Tibial artery (tissue), 4 donors: ENCODE data around the gene KCNH2.

Experiments used
- DNase-seq, 2 donors: peaks; one replicate each; pipeline ENCODE4 v3.0.0-alpha.2; 2019
- H3K27ac ChIP-seq, 2 donors: fragments of 200-600 bp; sonication (generic) in 1 of 2; 1 replicate in 1 of 2; 2 replicates in 1 of 2; pipeline ENCODE4 v1.5.1; 2018 to 2019; ENCODE audit warnings: mild to moderate bottlenecking in 1 of 2
- H3K27me3 ChIP-seq, 2 donors: fragments of 200-600 bp; sonication (generic) in 1 of 2; one replicate each; pipeline versions ENCODE4 v1.5.1 to v1.6.0; 2016 to 2019
- H3K36me3 ChIP-seq, 3 donors: fragments of 200-600 bp; sonication (generic) in 2 of 3; one replicate each; pipeline ENCODE4 v1.5.1; 2016 to 2019; ENCODE audit warnings: mild to moderate bottlenecking in 2 of 3
- H3K4me1 ChIP-seq, 4 donors: fragments of 200-600 bp; sonication (generic) in 2 of 4; 1 replicate in 3 of 4; 2 replicates in 1 of 4; pipeline ENCODE4 v1.5.1; 2016 to 2019
- H3K4me3 ChIP-seq, 2 donors: fragments of 200-600 bp; sonication (generic) in 1 of 2; 1 replicate in 1 of 2; 2 replicates in 1 of 2; pipeline ENCODE4 v1.5.1; 2018 to 2019; ENCODE audit warnings: mild to moderate bottlenecking in 2 of 2
- H3K9me3 ChIP-seq, 3 donors: fragments of 200-600 bp; sonication (generic) in 1 of 3; one replicate each; pipeline ENCODE4 v1.5.1; 2016 to 2019
- intact Hi-C: fragments of 100-400 bp; cut with DNase I; formaldehyde crosslinking; loops from one replicate; pipeline ENCODE4 v1.15.0; 2023; ENCODE audit warnings: low total_unique reads
- TF ChIP-seq, protein P1 (sequence below), 2 experiments: fragments of 200-600 bp in 1 of 2; fragments of 450-650 bp in 1 of 2; IDR thresholded peaks; one replicate each; pipeline ENCODE4 v1.5.1; 2017 to 2019; ENCODE audit warnings: antibody characterized with exemption in 2 of 2, mild to moderate bottlenecking in 1 of 2, moderate library complexity in 1 of 2

Gene KCNH2

DNA sequence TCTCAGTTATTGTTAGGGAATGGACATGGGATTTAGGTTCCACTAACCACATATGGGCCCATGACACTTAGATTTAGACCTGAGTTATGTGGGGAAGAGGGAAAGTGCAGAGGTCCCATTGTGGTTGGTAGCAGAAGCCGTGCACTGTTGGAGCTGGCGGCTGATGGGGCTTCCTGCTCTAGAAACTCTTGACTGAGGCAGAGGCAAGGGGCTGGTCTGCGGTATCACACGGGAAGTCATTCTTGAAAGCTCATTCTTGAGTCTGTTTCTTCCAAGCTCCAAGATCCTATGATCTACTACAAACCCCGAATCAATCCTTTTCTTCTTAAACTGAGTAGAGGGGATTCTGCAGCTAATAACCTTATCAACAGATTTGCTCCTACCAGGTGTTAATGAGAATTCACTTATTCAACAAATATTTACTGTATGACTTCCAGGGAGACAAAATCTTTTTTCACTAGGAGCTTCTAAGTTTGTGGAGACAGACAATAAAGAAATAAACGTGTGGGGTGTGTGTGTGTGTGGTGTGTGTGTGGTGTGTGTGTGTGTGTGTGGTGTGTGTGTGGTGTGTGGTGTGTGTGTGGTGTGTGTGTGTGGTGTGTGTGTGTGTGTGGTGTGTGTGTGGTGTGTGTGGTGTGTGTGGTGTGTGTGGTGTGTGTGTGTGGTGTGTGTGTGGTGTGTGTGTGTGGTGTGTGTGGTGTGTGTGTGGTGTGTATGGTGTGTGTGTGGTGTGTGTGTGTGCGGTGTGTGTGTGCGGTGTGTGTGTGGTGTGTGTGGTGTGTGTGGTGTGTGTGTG, 68.7 kb downstream of the KCNH2 start:
- Histone ChIP-seq H3K4me1 (peaks cover 0 to 3% (median 1%) of the 10 kb centered on the region in 4 donors), H3K27ac (no peak overlapping the region), H3K4me3 (no peak overlapping the region), H3K9me3 (no peaks in the 10 kb centered on the region), H3K27me3 (peaks cover 0 to 31% of the 10 kb centered on the region in 2 donors), H3K36me3 (no peaks in the 10 kb centered on the region)
- DNase-seq, result no peak
- intact Hi-C loops, result no loop called here
- TF ChIP-seq, protein P1, sequence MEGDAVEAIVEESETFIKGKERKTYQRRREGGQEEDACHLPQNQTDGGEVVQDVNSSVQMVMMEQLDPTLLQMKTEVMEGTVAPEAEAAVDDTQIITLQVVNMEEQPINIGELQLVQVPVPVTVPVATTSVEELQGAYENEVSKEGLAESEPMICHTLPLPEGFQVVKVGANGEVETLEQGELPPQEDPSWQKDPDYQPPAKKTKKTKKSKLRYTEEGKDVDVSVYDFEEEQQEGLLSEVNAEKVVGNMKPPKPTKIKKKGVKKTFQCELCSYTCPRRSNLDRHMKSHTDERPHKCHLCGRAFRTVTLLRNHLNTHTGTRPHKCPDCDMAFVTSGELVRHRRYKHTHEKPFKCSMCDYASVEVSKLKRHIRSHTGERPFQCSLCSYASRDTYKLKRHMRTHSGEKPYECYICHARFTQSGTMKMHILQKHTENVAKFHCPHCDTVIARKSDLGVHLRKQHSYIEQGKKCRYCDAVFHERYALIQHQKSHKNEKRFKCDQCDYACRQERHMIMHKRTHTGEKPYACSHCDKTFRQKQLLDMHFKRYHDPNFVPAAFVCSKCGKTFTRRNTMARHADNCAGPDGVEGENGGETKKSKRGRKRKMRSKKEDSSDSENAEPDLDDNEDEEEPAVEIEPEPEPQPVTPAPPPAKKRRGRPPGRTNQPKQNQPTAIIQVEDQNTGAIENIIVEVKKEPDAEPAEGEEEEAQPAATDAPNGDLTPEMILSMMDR (IDR thresholded peaks at IDR 0.05), result no peak

DNA sequence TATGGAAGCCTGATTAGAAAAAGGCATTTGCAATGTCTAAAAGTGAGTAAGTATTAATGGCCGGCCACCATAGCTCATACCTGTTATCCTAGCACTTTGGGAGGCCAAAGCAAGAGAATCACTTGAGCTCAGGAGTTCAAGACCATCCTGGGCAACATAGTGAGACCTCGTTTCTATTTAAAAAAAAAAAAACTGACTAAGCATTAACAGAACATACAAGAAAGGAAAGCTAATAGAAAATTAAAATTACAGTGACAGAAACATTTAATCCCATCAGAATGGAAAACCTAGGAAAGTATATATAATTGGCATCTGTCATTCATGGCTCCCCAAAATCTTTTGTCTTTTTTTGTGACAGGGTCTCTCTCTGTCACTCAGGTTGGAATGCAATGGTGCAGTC, 69.9 kb downstream of the KCNH2 start:
- H3K27ac ChIP-seq, result no peak overlapping the region
- H3K4me3 ChIP-seq, result no peak overlapping the region
- TF ChIP-seq, protein P1 (IDR thresholded peaks at IDR 0.05), result no peak
- no peaks in the 10 kb centered on the region for H3K9me3 ChIP-seq
- H3K36me3 ChIP-seq, result no peaks in the 10 kb centered on the region
- peaks cover 0 to 15% (median 8%) of the 10 kb centered on the region in 4 donors for H3K4me1 ChIP-seq
- intact Hi-C loops, result no loop called here
- H3K27me3 ChIP-seq, result peaks cover 0 to 26% of the 10 kb centered on the region in 2 donors
- DNase-seq, result no peak

DNA sequence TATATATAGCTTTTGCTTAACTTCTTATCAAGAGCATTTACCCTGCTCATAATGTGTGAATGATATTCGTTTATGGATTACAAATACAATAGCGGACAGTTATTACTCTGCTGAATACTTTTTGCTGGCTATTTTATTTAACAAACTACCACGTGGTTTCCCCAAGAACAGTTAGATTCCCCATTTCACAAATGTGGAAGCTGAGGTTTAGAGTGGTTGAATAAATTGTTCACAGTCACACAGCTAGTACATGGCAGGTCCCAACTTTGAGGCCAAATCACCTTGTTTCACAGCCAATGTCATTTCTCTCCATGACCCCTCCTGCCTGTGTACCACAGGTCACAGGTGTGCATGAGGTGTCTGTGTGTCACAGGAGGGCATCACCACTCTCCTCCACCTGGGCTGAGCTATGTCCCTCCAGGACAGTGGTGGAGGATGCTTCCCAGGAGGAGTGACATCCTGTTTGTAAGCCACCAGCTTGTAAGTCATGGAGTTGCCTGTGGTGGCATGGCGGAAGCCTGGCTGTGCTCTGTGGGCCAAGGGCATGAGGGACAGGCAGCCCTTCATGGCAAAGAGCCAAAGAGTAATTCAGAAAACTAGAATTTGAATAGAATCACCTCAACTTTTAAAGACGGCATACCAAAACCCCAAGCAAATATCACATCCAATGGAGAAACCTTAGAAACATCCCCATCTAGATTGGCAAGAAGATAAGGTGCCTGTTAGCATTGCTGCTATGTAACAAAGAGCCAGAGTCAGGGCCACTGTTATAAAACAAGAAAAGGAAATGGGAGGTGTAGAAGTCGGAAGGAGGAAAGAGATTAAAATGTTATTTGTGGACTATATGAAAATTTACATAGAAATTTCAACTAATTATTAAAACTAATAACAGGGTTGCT, 73.9 kb downstream of the KCNH2 start:
- intact Hi-C loops, result loop anchor here (5.0 kb wide), 1 partner anchor 203 kb away; no protein-coding TSS in a partner anchor
- Histone ChIP-seq H3K27me3 (peaks cover 0 to 5% of the 10 kb centered on the region in 2 donors), H3K27ac (peak overlapping the region in 1 of 2 donors; percentile 42)

DNA sequence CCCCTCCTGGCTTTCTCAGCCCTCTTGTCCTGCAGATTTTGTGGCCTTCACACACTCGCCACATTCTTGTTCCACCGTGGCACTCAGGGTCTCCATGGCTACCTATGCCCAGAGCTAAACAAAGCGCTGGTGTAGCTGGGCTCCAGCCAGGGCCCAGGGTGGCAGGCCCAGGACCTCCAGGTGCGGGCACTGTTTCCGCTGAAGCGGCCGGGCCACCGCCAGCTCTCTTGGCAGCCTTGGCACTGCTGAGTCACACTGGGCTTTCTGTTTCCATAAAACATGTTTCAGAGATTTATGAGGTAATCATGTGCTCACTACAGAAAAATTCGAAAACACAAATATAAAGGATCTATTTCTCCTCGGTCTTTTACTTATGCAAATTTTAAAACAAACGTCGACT, 74.5 kb downstream of the KCNH2 start:
- TF ChIP-seq, protein P1 (IDR thresholded peaks at IDR 0.05), result no peak
- peaks cover 0 to 15% (median 9%) of the 10 kb centered on the region in 4 donors for H3K4me1 ChIP-seq
- H3K4me3 ChIP-seq, result no peak overlapping the region
- H3K27ac ChIP-seq, result peak overlapping the region in 1 of 2 donors; percentile 42
- no peaks in the 10 kb centered on the region for H3K9me3 ChIP-seq
- no peak for DNase-seq
- H3K36me3 ChIP-seq, result no peaks in the 10 kb centered on the region
- H3K27me3 ChIP-seq, result no peaks in the 10 kb centered on the region
- intact Hi-C loops, result loop anchor here (5.0 kb wide), 1 partner anchor 204 kb away; no protein-coding TSS in a partner anchor

More for the DNA sequence above, 73.9 kb downstream of the KCNH2 start:
- TF ChIP-seq, protein P1 (IDR thresholded peaks at IDR 0.05), result no peak
- no peaks in the 10 kb centered on the region for H3K36me3 ChIP-seq
- H3K4me3 ChIP-seq, result no peak overlapping the region
- no peak for DNase-seq
- no peaks in the 10 kb centered on the region for H3K9me3 ChIP-seq
- peaks cover 0 to 15% (median 8%) of the 10 kb centered on the region in 4 donors for H3K4me1 ChIP-seq
